Measurements from ENCODE around the gene NPLOC4.
"Not testable (repeated sequence)": the region's sequence is repeated elsewhere in the genome, so short reads cannot be mapped to it uniquely, and the experiment has no call there.

Gene NPLOC4

GRCh38 chr17:81534157-81535006 is 102.5 kb downstream of the NPLOC4 start:
- DNase-seq (ENCODE audit: low read depth in 3 of 3) = no peak

DNA sequence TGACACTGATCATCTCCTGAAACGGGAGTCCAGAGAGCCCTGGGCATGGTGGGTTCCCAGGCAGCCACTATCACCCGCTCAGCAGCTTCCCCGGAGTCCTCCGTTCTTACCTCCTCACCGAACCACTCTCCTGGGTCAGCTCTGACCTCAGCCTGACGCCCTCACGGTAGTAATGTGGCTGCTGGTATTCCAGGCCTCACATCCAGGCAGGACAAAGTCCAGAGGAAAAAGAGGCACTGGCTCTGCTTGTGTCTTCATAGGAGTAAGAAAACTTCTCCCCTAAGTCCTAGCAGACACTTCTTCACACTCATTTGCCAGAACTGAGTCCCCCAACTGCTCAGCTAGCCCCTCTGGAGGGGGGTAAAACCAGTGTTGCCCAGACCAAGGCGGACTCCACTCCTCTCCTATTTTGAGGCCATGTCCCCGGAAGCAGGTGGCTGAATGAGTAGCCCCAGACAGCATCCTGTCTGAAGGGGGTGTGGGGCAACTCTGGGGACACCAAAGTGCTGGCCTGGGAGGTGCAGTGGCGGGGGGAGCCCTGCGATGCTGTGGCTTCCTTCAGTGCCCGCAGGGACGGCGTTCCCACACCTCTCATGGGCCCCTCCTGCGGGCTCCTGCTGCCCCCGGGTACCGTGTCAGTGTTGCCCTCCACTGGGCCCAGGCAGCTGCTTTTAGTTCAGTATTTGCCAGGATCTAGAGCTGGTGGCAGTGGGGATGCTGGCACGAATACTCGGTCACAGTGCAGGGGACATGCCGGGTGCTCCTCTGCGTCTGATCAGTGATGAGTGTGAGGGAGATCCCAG is 103.4 kb downstream of the NPLOC4 start:
- DNase-seq (ENCODE audit: low read depth in 3 of 3) = no peak

- no peak for DNase-seq (ENCODE audit: low read depth in 3 of 3)
These were observed 104.2 kb downstream of the NPLOC4 start for GRCh38 chr17:81532490-81533287.

GRCh38 chr17:81531998-81532404 is 104.9 kb downstream of the NPLOC4 start:
- DNase-seq (ENCODE audit: low read depth in 3 of 3) = not testable (repeated sequence)

DNA sequence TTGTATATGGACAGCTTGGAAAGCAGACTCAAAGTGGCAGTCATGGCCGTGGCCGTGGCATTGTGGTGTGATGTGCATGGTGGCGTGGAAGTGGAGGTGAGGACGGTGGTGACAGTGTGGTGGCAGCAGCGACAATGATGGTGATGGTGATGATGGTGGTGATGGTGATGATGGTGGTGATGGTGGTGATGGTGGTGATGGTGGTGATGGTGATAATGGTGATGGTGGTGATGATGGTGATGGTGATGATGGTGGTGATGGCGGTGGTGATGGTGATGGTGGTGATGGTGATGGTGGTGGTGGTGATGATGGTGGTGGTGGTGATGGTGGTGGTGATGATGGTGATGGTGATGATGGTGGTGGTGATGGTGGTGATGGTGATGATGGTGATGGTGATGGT is 105.9 kb downstream of the NPLOC4 start:
- DNase-seq (ENCODE audit: low read depth in 3 of 3) = not testable (repeated sequence)

- DNase-seq (ENCODE audit: low read depth in 3 of 3) = no peak
These were observed 107.5 kb downstream of the NPLOC4 start for GRCh38 chr17:81529437-81529803.

GRCh38 chr17:81528651-81529436 is 108.1 kb downstream of the NPLOC4 start:
- no peak for DNase-seq (ENCODE audit: low read depth in 3 of 3)

DNA sequence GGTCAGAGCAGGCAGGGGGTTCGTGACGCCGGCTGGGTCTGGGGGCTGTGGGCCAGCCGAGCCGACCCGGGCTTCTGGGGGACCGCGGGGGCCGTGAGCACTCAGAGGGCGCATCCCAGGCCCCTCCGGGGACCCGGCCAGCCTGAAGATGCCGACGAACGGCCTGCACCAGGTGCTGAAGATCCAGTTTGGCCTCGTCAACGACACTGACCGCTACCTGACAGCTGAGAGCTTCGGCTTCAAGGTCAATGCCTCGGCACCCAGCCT is 108.6 kb downstream of the NPLOC4 start:
- DNase-seq (ENCODE audit: low read depth in 3 of 3) = no peak

DNA sequence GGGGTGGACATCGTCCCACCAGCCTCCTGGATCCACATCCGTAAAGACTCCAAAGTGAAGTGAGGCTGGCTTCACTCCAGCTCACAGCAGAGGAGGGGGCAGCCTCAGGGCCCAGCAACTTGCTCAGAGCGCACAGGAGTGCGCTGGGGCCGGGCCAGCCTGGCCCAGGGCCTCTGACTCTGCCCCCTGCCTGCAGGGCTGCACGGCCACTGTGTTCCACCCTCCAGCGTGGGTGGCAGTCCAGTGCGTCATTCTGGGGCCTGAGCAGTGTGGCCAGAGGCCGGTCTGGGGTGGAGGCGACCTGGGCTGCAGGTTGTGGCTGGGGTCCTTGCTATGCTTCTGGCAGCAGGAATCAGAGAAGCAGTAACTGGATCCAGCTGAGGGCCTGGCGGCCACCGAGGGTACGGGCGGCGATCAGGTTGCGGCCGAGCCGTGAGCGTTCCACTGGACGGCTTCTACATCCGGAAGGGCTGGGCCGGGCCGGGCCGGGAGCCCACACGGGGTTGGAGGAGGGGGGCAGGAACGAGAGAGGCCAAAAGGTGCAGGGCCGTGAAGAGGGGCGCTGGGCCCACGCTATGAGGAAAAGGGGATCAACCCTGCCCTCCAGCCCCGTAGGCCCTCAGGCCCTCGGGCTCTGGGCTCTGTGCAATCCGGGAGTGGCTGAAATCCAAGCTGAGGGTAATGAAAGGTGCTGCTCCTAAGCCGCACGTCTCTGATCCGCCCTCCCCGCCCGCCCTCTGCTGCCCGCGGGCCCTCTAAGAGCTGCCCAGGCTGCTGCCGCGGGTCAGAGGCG is 109.1 kb downstream of the NPLOC4 start, which contains the start of gene FSCN2:
Gene FSCN2, plus strand, starts transcription at position 787 of the 793 bp plus-strand sequence. CDS start 155 bp downstream, outside the sequence.
- no peak for DNase-seq (ENCODE audit: low read depth in 3 of 3)

DNA sequence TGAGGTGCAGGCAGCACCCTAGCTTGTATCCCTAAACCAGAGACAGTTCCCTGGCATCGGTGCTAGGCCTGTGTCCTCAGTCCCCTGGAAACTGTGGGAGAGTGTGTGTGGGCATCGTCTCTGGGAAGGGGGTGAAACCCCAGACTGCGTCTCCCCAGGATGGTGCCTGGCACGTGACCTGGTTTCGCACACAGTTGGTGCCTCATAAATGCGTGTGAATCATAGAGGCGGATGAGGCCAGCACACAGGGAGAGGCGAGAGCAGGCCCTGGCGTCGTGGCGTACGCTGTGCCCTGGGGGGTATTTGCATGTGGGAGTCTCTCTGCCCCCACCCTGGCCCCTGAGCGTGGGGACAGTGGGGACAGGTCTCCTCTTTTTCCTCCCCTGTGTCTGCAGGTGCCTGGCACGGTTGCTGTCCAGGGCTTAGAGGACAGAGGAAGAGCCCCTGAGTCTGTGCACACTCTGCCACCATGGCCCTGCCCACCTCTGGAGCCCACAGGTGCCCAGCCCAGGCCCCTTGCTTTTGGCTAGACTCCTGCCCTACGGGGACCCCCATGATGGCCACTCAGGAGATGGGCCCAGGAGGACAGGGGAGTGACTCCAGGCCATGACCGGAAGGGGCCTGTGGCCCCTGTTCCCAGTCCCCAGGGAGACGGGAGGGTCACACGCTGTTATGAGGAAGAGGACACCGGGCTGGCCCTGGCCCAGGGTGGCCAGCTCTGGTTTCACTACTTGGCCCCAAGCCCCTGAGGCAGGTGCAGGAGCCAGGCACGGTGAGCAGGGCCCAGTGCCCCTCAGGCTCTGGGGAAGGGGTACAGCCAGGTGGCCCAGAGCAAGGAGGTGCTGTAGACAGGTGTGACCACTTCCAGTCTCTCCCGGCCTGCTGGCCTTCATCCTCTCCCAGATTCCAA is 110.0 kb downstream of the NPLOC4 start:
- no peak for DNase-seq (ENCODE audit: low read depth in 3 of 3)

DNA sequence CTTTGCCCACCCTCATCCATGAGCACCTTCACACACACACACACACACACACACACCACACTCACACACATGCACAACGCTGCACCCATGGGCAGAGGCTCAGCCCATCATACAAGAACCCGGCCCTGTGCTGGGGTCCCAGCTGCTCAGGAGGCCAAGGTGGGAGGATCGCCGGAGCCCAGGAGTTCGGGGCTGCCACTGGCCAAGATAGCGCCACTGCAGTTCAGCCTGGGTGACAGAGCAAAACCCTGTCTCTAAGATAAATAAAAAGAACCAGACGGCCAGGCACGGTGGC is 112.1 kb downstream of the NPLOC4 start:
- DNase-seq (ENCODE audit: low read depth in 3 of 3) = no peak

- no peak for DNase-seq (ENCODE audit: low read depth in 3 of 3)
These were observed 112.7 kb downstream of the NPLOC4 start for GRCh38 chr17:81524039-81524864.

DNA sequence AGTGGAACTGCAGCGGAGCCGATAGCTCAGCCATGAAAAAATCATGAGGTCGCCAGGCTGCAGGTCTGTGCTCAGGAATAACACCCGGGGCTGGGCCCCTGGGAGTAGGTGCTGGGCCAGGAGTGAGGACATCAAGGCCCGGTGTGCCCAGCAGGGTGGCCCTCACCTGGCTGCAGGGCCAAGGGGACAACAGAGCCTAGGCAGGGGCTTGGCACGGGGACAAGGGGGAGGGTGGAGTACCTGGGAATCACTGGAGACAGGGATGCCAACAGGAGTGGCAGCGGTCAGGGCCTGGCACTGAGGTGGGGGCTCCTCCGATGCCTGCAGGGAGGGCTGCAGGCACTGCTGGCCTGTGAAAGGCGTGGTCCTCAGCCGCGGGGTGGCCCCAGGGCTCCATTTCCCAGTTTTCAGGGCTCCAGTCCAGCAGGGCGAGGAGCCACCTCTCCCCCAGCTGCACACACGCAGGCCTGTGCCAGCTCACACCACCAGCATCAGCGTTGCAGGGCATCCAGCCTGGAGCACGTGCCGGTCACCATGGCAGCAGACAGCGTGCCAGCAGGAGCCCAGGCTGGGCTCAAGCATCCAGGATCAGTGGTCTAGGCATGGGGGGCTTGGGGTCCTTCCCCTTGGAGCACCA is 113.4 kb downstream of the NPLOC4 start:
- DNase-seq (ENCODE audit: low read depth in 3 of 3) = no peak

GRCh38 chr17:81522491-81523401 is 114.2 kb downstream of the NPLOC4 start:
- no peak for DNase-seq (ENCODE audit: low read depth in 3 of 3)

DNA sequence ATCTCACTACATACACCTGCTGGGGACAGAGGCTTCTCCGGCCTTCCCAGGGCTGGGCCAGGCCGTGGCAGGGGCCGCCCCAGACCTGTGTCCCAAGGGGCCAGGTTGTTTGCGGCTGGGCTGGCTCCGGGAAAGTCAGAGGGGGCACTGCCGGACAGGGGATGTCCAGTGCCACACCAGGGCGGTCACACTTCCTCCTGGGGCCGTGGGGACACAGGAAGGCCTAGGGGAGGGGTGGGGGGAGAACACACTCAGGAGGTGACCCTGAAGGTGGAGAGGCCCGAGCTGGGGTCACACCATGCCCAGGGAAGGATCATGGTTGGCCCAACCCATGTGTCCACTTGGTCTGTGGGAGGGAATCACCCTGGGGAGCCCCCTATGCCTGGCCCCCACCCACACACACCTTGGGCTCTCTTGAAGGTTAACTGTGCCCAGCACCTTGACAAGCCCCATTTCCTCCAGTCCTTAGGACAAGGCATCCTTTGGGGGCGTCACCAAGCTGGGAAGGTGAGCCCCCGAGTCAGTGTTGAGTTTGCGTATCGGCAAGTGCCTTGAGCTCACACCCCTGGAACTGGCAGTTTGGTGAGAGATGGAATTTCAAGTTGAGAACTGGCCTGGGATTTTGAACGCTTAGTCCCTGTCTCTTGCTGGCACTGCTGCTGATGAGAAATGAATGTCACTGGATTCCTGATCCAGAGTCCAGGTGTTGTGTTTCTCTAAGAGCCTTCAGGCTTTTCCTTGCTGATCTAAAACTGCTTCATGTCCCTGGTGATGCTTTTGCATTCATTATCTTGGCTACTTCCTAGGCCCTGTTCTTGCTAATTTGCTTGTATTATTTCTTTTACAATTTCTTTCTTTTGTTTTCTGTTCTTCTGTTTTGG is 116.7 kb downstream of the NPLOC4 start:
- no peak for DNase-seq (ENCODE audit: low read depth in 3 of 3)

- DNase-seq (ENCODE audit: low read depth in 3 of 3) = peak in 1 of 3 donors; percentile 53
These were observed 117.5 kb downstream of the NPLOC4 start for GRCh38 chr17:81519284-81520020.
